ENCODE measurements around the gene CACNA1I.

Gene CACNA1I

DNA sequence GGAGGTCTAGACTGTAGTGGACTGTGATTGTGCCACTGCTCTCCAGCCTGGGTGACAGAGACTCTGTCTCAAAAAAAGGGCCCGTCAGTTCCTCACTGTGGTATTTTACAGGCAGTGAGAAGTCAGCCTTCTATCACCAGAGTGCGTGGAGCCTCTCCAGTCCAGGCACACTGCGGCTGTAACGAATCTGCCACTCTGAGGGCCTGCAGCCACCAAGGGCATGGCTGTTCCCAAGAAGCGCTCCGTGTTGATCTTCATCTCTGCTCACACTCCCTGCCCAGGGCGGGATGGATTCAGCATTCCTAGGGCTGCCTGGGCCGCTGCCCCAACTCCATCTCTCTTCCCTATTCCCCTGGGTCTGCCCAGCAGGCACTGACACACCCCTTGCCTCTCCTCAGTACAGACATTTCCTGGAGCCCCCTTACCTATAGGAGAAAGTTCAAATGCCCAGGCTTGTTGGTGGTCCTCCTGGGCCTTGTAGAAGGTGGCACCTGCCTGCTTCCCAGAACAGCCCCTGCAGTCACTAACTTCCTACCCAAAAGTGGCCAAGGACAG lies 148.4 kb downstream of the CACNA1I start:
- H3K9me3 Mint-ChIP-seq, result no peaks in the 10 kb centered on the region
- H3K36me3 Mint-ChIP-seq, result no peaks in the 10 kb centered on the region
- H3K4me1 Mint-ChIP-seq, result peaks cover 6% of the 10 kb centered on the region

GRCh38 chr22:39719559-39720450 lies 149.3 kb downstream of the CACNA1I start:
- Mint-ChIP-seq H3K9me3 (no peaks in the 10 kb centered on the region), H3K27ac (no peak overlapping the region), H3K27me3 (peaks cover 22% of the 10 kb centered on the region), H3K4me1 (peaks cover 6% of the 10 kb centered on the region), H3K4me3 (no peak overlapping the region), H3K36me3 (no peaks in the 10 kb centered on the region)
- no peak for ATAC-seq

More for the DNA sequence above, 148.4 kb downstream of the CACNA1I start:
- Mint-ChIP-seq H3K27me3 (peaks cover 22% of the 10 kb centered on the region), H3K4me3 (no peak overlapping the region), H3K27ac (no peak overlapping the region)
- no peak for ATAC-seq

DNA sequence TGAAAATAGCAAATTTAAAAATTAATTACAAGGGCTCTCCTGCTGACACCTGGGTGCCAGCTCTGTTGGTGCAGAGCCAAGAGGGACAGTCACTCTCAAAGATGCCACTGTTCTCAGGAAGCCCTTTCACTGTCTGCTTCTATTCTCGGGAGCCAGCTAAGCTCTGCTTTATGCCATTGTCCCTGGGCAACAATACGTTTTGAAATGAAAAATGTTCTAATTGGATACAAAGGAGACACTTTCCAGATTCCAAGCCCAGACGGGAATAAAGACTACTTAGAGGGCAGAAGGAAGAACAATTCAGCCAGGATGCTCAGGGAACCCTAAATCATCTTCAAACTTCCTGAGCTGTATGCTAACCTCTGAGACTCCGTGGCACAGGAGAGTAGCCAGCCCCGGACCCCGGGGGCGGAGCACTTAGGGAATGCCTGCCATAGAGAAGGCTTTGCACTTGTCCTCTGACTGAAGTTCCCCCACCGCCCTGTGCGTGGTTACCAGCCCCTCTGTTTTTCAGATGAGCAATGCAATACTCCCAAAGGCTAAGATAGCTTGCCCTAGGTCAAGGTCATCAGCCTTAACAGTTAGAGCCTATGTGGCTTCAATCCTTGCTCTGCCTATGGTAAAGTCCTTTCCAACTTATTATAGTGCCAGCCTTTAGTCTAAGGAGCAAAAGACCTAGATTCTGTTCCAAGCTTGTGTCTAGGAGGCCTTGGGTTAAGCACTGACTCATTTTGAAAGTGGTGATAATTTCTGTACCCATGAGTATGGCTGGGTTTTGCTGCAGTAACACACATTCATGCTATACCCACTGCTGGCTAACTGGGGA lies 150.9 kb downstream of the CACNA1I start:
- H3K4me3 Mint-ChIP-seq, result no peak overlapping the region
- no peak overlapping the region for H3K27ac Mint-ChIP-seq
- no peak for ATAC-seq
- no peaks in the 10 kb centered on the region for H3K9me3 Mint-ChIP-seq
- H3K4me1 Mint-ChIP-seq, result peaks cover 6% of the 10 kb centered on the region
- no peaks in the 10 kb centered on the region for H3K36me3 Mint-ChIP-seq
- H3K27me3 Mint-ChIP-seq, result peaks cover 22% of the 10 kb centered on the region

GRCh38 chr22:39722032-39722325 lies 151.4 kb downstream of the CACNA1I start:
- no peaks in the 10 kb centered on the region for H3K9me3 Mint-ChIP-seq

GRCh38 chr22:39722501-39722900 lies 151.9 kb downstream of the CACNA1I start:
- no peak overlapping the region for H3K27ac Mint-ChIP-seq
- no peak for ATAC-seq
- peaks cover 6% of the 10 kb centered on the region for H3K4me1 Mint-ChIP-seq
- no peak overlapping the region for H3K4me3 Mint-ChIP-seq
- H3K27me3 Mint-ChIP-seq, result peaks cover 22% of the 10 kb centered on the region
- no peaks in the 10 kb centered on the region for H3K9me3 Mint-ChIP-seq
- H3K36me3 Mint-ChIP-seq, result no peaks in the 10 kb centered on the region

More at GRCh38 chr22:39722032-39722325, 151.4 kb downstream of the CACNA1I start:
- Mint-ChIP-seq H3K36me3 (no peaks in the 10 kb centered on the region), H3K4me1 (peaks cover 6% of the 10 kb centered on the region), H3K27ac (no peak overlapping the region), H3K27me3 (peaks cover 22% of the 10 kb centered on the region), H3K4me3 (no peak overlapping the region)
- ATAC-seq, result no peak

GRCh38 chr22:39723463-39723862 lies 152.9 kb downstream of the CACNA1I start:
- peaks cover 22% of the 10 kb centered on the region for H3K27me3 Mint-ChIP-seq
- H3K4me1 Mint-ChIP-seq, result peaks cover 6% of the 10 kb centered on the region
- no peak overlapping the region for H3K27ac Mint-ChIP-seq
- no peaks in the 10 kb centered on the region for H3K36me3 Mint-ChIP-seq
- no peaks in the 10 kb centered on the region for H3K9me3 Mint-ChIP-seq
- ATAC-seq, result no peak
- no peak overlapping the region for H3K4me3 Mint-ChIP-seq

DNA sequence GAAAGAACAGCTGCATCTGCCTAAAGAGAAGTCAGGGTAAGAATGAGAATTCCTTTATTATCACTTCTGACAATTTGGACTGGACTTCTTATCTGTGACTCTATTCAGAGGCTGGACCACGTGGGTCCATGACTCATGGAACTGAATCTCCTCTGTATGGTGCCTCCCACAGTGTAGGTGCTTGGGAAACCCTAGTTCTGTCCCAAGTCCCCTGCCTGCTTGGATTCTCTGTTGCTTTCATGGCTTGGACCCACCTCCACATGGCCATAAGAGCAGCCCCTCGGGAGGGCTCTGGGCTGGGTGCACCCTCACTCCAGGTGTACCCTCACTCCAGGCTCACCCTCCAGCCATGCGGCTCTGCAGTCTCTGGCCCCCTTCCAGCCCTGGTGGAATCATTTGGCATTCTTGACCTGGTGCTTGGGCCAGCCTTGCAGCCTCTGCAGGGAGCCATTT lies 153.4 kb downstream of the CACNA1I start:
- no peak overlapping the region for H3K27ac Mint-ChIP-seq
- peak; percentile 31 for ATAC-seq
- H3K4me3 Mint-ChIP-seq, result no peak overlapping the region
- H3K27me3 Mint-ChIP-seq, result peaks cover 22% of the 10 kb centered on the region
- H3K4me1 Mint-ChIP-seq, result peaks cover 6% of the 10 kb centered on the region
- H3K36me3 Mint-ChIP-seq, result no peaks in the 10 kb centered on the region
- H3K9me3 Mint-ChIP-seq, result no peaks in the 10 kb centered on the region

DNA sequence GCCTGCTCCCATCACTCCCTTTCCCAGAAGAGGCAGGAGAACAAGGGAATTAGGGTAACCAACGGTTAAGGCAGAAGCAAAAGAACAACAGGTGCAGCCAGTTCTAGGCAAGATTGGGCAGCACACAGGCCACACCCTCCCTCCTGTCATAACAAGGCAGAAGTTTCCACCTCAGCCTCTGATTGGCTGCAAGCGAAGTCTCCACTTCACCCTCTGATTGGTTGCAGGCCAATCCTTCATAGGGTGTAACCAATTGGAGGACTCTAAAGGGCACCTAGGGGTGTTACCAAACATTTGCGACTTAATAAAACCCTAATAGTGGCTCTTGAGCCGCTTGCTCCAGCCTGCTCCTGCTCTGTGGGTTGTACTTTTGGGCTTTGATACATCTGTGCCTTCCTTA lies 153.8 kb downstream of the CACNA1I start:
- no peaks in the 10 kb centered on the region for H3K9me3 Mint-ChIP-seq
- H3K4me3 Mint-ChIP-seq, result no peak overlapping the region
- H3K4me1 Mint-ChIP-seq, result peaks cover 6% of the 10 kb centered on the region
- no peaks in the 10 kb centered on the region for H3K36me3 Mint-ChIP-seq
- no peak overlapping the region for H3K27ac Mint-ChIP-seq
- peaks cover 22% of the 10 kb centered on the region for H3K27me3 Mint-ChIP-seq
- no peak for ATAC-seq

GRCh38 chr22:39724857-39725256 lies 154.3 kb downstream of the CACNA1I start:
- H3K9me3 Mint-ChIP-seq, result no peaks in the 10 kb centered on the region
- H3K36me3 Mint-ChIP-seq, result no peaks in the 10 kb centered on the region
- H3K4me3 Mint-ChIP-seq, result no peak overlapping the region
- peaks cover 22% of the 10 kb centered on the region for H3K27me3 Mint-ChIP-seq
- peaks cover 6% of the 10 kb centered on the region for H3K4me1 Mint-ChIP-seq
- H3K27ac Mint-ChIP-seq, result no peak overlapping the region
- no peak for ATAC-seq

- peaks cover 3% of the 10 kb centered on the region for H3K4me1 Mint-ChIP-seq
- peaks cover 16% of the 10 kb centered on the region for H3K27me3 Mint-ChIP-seq
- H3K9me3 Mint-ChIP-seq, result no peaks in the 10 kb centered on the region
- no peaks in the 10 kb centered on the region for H3K36me3 Mint-ChIP-seq
- ATAC-seq, result no peak
- no peak overlapping the region for H3K27ac Mint-ChIP-seq
- H3K4me3 Mint-ChIP-seq, result no peak overlapping the region
Observed at GRCh38 chr22:39725351-39726035, 154.9 kb downstream of the CACNA1I start.

GRCh38 chr22:39727541-39727940 lies 157.0 kb downstream of the CACNA1I start:
- Mint-ChIP-seq H3K9me3 (no peaks in the 10 kb centered on the region), H3K27me3 (peaks cover 19% of the 10 kb centered on the region), H3K27ac (no peak overlapping the region), H3K4me3 (no peak overlapping the region), H3K4me1 (no peaks in the 10 kb centered on the region), H3K36me3 (no peaks in the 10 kb centered on the region)
- ATAC-seq, result no peak

DNA sequence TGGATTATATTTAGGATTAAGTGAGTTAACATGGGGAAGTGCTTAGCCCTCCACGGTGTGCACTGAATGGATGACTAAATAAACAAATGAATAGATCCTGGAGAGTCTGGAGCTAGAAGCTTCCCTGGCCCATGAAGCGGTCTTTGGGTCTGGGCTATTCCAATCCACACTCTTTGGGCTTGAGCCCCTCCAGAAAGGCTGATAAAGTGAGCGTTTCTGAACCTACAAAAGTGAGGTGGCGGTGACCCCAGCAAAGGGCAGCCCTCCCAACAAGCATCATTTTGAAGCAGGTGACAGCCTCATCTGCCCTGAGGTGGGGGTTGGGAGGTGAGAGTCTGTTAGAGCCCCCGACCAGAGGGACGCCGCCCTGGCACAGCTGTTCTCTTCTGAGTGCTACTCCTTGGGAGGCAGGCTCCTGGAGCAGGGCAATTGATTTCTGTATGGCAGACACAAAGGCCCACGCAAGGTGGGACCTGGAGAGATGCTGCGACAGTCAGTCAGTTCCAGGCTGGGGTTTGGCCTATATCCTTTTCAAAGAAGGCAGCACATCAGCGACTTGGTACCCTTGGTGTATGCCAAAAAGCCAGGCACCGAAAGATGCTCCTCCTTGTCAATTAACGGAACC lies 157.8 kb downstream of the CACNA1I start:
- no peak for ATAC-seq
- H3K9me3 Mint-ChIP-seq, result no peaks in the 10 kb centered on the region
- H3K36me3 Mint-ChIP-seq, result no peaks in the 10 kb centered on the region
- peaks cover 22% of the 10 kb centered on the region for H3K27me3 Mint-ChIP-seq
- no peak overlapping the region for H3K4me3 Mint-ChIP-seq
- H3K27ac Mint-ChIP-seq, result no peak overlapping the region
- H3K4me1 Mint-ChIP-seq, result no peaks in the 10 kb centered on the region

- no peak overlapping the region for H3K27ac Mint-ChIP-seq
- H3K27me3 Mint-ChIP-seq, result peaks cover 18% of the 10 kb centered on the region
- no peaks in the 10 kb centered on the region for H3K36me3 Mint-ChIP-seq
- H3K4me1 Mint-ChIP-seq, result no peaks in the 10 kb centered on the region
- no peak for ATAC-seq
- H3K9me3 Mint-ChIP-seq, result no peaks in the 10 kb centered on the region
- no peak overlapping the region for H3K4me3 Mint-ChIP-seq
Observed at GRCh38 chr22:39729141-39729934, 158.8 kb downstream of the CACNA1I start.

DNA sequence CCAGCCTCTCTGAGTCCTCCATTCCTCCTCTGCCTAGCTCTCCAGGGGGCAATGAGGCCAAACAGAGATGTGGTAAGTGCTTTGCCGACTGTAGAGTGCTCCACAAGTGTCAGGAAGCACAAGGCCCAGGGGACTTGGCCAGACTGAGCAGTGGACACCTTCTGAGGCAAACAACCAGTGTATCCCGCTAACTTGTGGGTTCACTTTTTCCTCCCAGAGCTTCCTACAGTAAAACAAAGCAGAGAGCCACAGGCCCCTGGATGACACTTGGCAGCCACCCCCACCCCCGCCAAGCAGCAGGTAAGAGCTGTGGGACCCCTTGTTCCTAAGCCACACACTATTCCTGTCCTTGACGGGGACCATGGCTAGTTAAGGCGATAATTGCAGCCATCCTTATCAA lies 160.9 kb downstream of the CACNA1I start:
- H3K27me3 Mint-ChIP-seq, result peaks cover 38% of the 10 kb centered on the region
- no peak overlapping the region for H3K27ac Mint-ChIP-seq
- no peak overlapping the region for H3K4me3 Mint-ChIP-seq
- no peaks in the 10 kb centered on the region for H3K36me3 Mint-ChIP-seq
- H3K4me1 Mint-ChIP-seq, result no peaks in the 10 kb centered on the region
- no peaks in the 10 kb centered on the region for H3K9me3 Mint-ChIP-seq
- ATAC-seq, result no peak
